Right kidney (tissue), 1 donor: ENCODE measurements around the gene OR10A2.
"Not testable (repeated sequence)": the region's sequence is repeated elsewhere in the genome, so short reads cannot be mapped to it uniquely, and the experiment has no call there.

Experiments
- DNase-seq: peaks from one replicate; pipeline ENCODE4 v3.0.0-alpha.2; 2016

Gene OR10A2

GRCh38 chr11:6887711-6888110, 24.9 kb downstream of the OR10A2 start:
- not testable (repeated sequence) for DNase-seq

- no peak for DNase-seq
Measured at GRCh38 chr11:6888830-6889229, 26.0 kb downstream of the OR10A2 start.

GRCh38 chr11:6889835-6890234, 27.0 kb downstream of the OR10A2 start:
- no peak for DNase-seq

GRCh38 chr11:6892400-6892799, 29.5 kb downstream of the OR10A2 start, which contains the start of gene OR2D2:
OR2D2 (minus strand) TSS chr11:6892500; CDS start chr11:6892500, 0 bp downstream.
- DNase-seq, result no peak

- no peak for DNase-seq
Measured at GRCh38 chr11:6894097-6894496, 31.2 kb downstream of the OR10A2 start.

GRCh38 chr11:6895010-6895409, 32.2 kb downstream of the OR10A2 start:
- DNase-seq, result no peak

GRCh38 chr11:6898911-6899310, 36.1 kb downstream of the OR10A2 start:
- DNase-seq, result no peak

- DNase-seq, result no peak
Measured at GRCh38 chr11:6900327-6900999, 37.6 kb downstream of the OR10A2 start.

- not testable (repeated sequence) for DNase-seq
Measured at GRCh38 chr11:6904804-6905203, 41.9 kb downstream of the OR10A2 start.

- no peak for DNase-seq
Measured at GRCh38 chr11:6911378-6911777, 48.5 kb downstream of the OR10A2 start.

GRCh38 chr11:6911948-6912347, 49.1 kb downstream of the OR10A2 start:
- no peak for DNase-seq

GRCh38 chr11:6919698-6920097, 56.8 kb downstream of the OR10A2 start:
- DNase-seq, result no peak

GRCh38 chr11:6920702-6921101, 57.8 kb downstream of the OR10A2 start, which contains the start of gene OR2D3:
OR2D3 (plus strand) TSS chr11:6921002; CDS start chr11:6921002, 0 bp downstream.
- no peak for DNase-seq
